UCSD-AML1 (cell line): Measurements from ENCODE around the gene ANKFN1.

ENCODE experiments used
- DNase-seq: peaks from one replicate; lab custom pipeline; 2025; ENCODE audit not compliant: unreplicated experiment; lab: John Stamatoyannopoulos, UW

The ANKFN1 gene

GRCh38 chr17:56152874-56153602 is at the start of gene ANKFN1:
Gene ANKFN1 (plus strand): TSS chr17:56153475. CDS start chr17:56212668, 59,193 bp downstream.
- DNase-seq = no peak

- DNase-seq = no peak
Measured at GRCh38 chr17:56108811-56109284, 44.4 kb upstream of the ANKFN1 start.

- DNase-seq = no peak
Measured at GRCh38 chr17:56109836-56110235, 43.4 kb upstream of the ANKFN1 start.

- DNase-seq = no peak
Measured at GRCh38 chr17:56110463-56111135, 42.7 kb upstream of the ANKFN1 start.

- no peak for DNase-seq
Measured at GRCh38 chr17:56111706-56112485, 41.4 kb upstream of the ANKFN1 start.

GRCh38 chr17:56113486-56113885 is 39.8 kb upstream of the ANKFN1 start:
- DNase-seq = no peak

- DNase-seq = no peak
Measured at GRCh38 chr17:56114469-56114868, 38.8 kb upstream of the ANKFN1 start.

GRCh38 chr17:56119191-56119590 is 34.1 kb upstream of the ANKFN1 start:
- no peak for DNase-seq

GRCh38 chr17:56119936-56120335 is 33.3 kb upstream of the ANKFN1 start:
- no peak for DNase-seq

GRCh38 chr17:56121191-56122051 is 31.9 kb upstream of the ANKFN1 start:
- no peak for DNase-seq

- DNase-seq = no peak
Measured at GRCh38 chr17:56125830-56126819, 27.1 kb upstream of the ANKFN1 start.

GRCh38 chr17:56130026-56130425 is 23.2 kb upstream of the ANKFN1 start:
- DNase-seq = no peak

GRCh38 chr17:56130631-56131030 is 22.6 kb upstream of the ANKFN1 start:
- no peak for DNase-seq

- no peak for DNase-seq
Measured at GRCh38 chr17:56131431-56131830, 21.8 kb upstream of the ANKFN1 start.

GRCh38 chr17:56136301-56136700 is 17.0 kb upstream of the ANKFN1 start:
- no peak for DNase-seq

- DNase-seq = no peak
Measured at GRCh38 chr17:56141046-56141839, 12.0 kb upstream of the ANKFN1 start.

GRCh38 chr17:56142325-56142724 is 10.9 kb upstream of the ANKFN1 start:
- DNase-seq = no peak

- no peak for DNase-seq
Measured at GRCh38 chr17:56142781-56143180, 10.5 kb upstream of the ANKFN1 start.

GRCh38 chr17:56144223-56144622 is 9.1 kb upstream of the ANKFN1 start:
- DNase-seq = no peak
